HepG2 (cell line): ENCODE measurements around the gene TBC1D14. TPM values are rescaled to one million over a fixed set of nuclear protein-coding genes. Genes with fewer than 3 reads are reported as not detected.
A peak's percentile ranks its signal among the peaks of the same experiment; 100 is the strongest.

Experiments
- GATAD1 ChIP-seq: IDR thresholded peaks from 2 replicates; pipeline ENCODE4 v1.6.1; 2016; ENCODE audit warnings: missing genetic modification reagents, missing compliant biosample characterization
- IKZF4 ChIP-seq: sonication (generic); formaldehyde crosslinking; IDR thresholded peaks from 2 replicates; pipeline ENCODE4 v1.5.1; 2020; ENCODE audit warnings: borderline replicate concordance, mild to moderate bottlenecking, low read depth, missing genetic modification reagents; ENCODE audit errors: not compliant biosample characterization
- KDM2A ChIP-seq: sonication (generic); formaldehyde crosslinking; IDR thresholded peaks from 2 replicates; pipeline ENCODE4 v1.4.0; 2020; ENCODE audit warnings: low read depth, missing genetic modification reagents, borderline replicate concordance
- MTA1 ChIP-seq: sonication (generic); formaldehyde crosslinking; IDR thresholded peaks from 2 replicates; pipeline ENCODE4 v1.4.0; 2020; ENCODE audit warnings: missing genetic modification reagents, mild to moderate bottlenecking, borderline replicate concordance
- NBN ChIP-seq: fragments of 450-650 bp; conservative IDR thresholded peaks from 2 replicates; pipeline ENCODE4 v1.6.1; 2017
- RFXAP ChIP-seq: sonication (generic); formaldehyde crosslinking; IDR thresholded peaks from 2 replicates; pipeline ENCODE4 v1.4.0; 2020; ENCODE audit warnings: missing genetic modification reagents, borderline replicate concordance
- SAP130 ChIP-seq: IDR thresholded peaks from 2 replicates; pipeline ENCODE4 v1.6.1; 2016; ENCODE audit warnings: low read depth
- ZBTB7B ChIP-seq: sonication (generic); formaldehyde crosslinking; IDR thresholded peaks from 2 replicates; pipeline ENCODE4 v1.4.0; 2020; ENCODE audit warnings: missing genetic modification reagents
- ZNF333 ChIP-seq: sonication (generic); formaldehyde crosslinking; IDR thresholded peaks from 2 replicates; pipeline ENCODE4 v1.4.0; 2020; ENCODE audit warnings: mild to moderate bottlenecking, missing genetic modification reagents, borderline replicate concordance
- ZNF564 ChIP-seq: sonication (generic); formaldehyde crosslinking; IDR thresholded peaks from 2 replicates; pipeline ENCODE4 v1.8.1; 2023; ENCODE audit warnings: mild to moderate bottlenecking, missing genetic modification reagents
- ZNF891 ChIP-seq: sonication (generic); formaldehyde crosslinking; IDR thresholded peaks from 2 replicates; pipeline ENCODE4 v1.5.0; 2020; ENCODE audit warnings: mild to moderate bottlenecking, missing genetic modification reagents
- polyA plus RNA-seq, 8 experiments: library from polyadenylated mRNA; depleted of rRNA in 3 of 8; stranded (reverse) in 7 of 8; unstranded in 1 of 8; fragments of >200 nt; fragmentation: Illumina TruSeq in 4 of 8; extraction: Trizol in 4 of 8; gene quantifications; 2 replicates each; pipeline versions ENCODE4 v1.2.1 to v1.2.3, GENCODE V29; 2011 to 2016; ENCODE audit warnings: low read depth in 4 of 8, missing spikeins in 1 of 8, mixed read lengths in 1 of 8; ENCODE audit not compliant: insufficient read depth in 1 of 8
- total RNA-seq, 5 experiments: library from RNA; depleted of rRNA; stranded (reverse); fragments of >200 nt; fragmentation: Illumina TruSeq; extraction: Trizol; gene quantifications; 2 replicates each; pipeline ENCODE4 v1.2.3, GENCODE V29; 2016; ENCODE audit warnings: low read depth in 1 of 5
- TF ChIP-seq, protein P1 (sequence below): sonication (generic); formaldehyde crosslinking; IDR thresholded peaks from 2 replicates; pipeline ENCODE4 v1.4.0; 2020; ENCODE audit warnings: mild to moderate bottlenecking, missing genetic modification reagents
- TF ChIP-seq, protein P2 (sequence below): sonication (generic); formaldehyde crosslinking; IDR thresholded peaks from 2 replicates; pipeline ENCODE4 v1.5.1; 2020; ENCODE audit warnings: mild to moderate bottlenecking, missing genetic modification reagents, moderate library complexity
- TF ChIP-seq, protein P3 (sequence below): sonication (generic); formaldehyde crosslinking; IDR thresholded peaks from 2 replicates; pipeline ENCODE4 v1.5.0; 2020; ENCODE audit warnings: mild to moderate bottlenecking, missing genetic modification reagents
- TF ChIP-seq, protein P4 (sequence below): IDR thresholded peaks from 2 replicates; pipeline ENCODE4 v1.6.1; 2016; ENCODE audit warnings: missing compliant biosample characterization, missing genetic modification reagents, borderline replicate concordance
- TF ChIP-seq, protein P5 (sequence below): sonication (generic); formaldehyde crosslinking; IDR thresholded peaks from 2 replicates; pipeline ENCODE4 v1.5.0; 2020; ENCODE audit warnings: missing genetic modification reagents, mild to moderate bottlenecking, borderline replicate concordance

TBC1D14 gene
- total and polyA plus RNA-seq, 2 of the 13 experiments (the other 11 are each of a cell fraction or from before 2014, with no cell fraction given), result 29.5 to 46.5 TPM

DNA sequence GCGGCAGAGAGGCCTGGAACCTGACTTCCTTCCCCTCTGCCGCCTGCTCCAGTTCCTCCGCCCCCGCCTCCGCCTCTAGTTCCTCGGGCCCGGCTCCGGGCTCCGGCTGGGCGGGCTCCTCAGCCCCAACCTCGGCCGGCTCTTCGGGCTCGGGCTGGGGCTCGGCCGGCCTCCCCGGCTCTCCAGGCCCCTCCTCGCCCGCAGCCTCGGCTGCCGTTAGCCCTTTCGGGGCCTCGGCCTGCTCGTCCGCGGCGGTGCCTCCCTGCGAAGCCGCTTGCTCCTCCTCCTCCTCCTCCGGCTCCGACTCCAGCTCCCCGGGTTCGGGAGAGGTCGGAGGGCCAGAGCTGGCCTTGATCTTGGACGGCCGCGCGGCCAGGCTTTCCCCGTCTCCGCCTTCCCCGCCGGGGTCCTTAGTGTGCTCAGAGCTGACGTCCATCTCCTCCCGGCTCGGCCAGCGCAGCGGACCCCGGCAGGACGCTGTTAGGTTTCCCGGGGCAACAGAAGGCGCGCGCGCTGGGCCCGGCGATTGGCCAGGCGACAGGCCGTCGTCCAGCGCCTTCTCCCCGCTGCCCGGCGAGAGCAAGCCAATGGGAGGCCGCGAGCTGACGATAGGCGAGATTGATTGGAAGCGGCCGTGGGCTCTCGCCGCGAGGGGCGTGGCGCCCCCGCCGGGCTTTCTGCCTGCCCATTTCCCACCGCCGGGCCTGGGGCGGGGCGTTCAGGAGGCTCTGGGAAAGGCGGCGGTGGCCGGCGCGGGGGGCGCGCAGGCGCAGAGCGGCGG is 133.1 kb downstream of the TBC1D14 start (continued):
- TF ChIP-seq, protein P1, sequence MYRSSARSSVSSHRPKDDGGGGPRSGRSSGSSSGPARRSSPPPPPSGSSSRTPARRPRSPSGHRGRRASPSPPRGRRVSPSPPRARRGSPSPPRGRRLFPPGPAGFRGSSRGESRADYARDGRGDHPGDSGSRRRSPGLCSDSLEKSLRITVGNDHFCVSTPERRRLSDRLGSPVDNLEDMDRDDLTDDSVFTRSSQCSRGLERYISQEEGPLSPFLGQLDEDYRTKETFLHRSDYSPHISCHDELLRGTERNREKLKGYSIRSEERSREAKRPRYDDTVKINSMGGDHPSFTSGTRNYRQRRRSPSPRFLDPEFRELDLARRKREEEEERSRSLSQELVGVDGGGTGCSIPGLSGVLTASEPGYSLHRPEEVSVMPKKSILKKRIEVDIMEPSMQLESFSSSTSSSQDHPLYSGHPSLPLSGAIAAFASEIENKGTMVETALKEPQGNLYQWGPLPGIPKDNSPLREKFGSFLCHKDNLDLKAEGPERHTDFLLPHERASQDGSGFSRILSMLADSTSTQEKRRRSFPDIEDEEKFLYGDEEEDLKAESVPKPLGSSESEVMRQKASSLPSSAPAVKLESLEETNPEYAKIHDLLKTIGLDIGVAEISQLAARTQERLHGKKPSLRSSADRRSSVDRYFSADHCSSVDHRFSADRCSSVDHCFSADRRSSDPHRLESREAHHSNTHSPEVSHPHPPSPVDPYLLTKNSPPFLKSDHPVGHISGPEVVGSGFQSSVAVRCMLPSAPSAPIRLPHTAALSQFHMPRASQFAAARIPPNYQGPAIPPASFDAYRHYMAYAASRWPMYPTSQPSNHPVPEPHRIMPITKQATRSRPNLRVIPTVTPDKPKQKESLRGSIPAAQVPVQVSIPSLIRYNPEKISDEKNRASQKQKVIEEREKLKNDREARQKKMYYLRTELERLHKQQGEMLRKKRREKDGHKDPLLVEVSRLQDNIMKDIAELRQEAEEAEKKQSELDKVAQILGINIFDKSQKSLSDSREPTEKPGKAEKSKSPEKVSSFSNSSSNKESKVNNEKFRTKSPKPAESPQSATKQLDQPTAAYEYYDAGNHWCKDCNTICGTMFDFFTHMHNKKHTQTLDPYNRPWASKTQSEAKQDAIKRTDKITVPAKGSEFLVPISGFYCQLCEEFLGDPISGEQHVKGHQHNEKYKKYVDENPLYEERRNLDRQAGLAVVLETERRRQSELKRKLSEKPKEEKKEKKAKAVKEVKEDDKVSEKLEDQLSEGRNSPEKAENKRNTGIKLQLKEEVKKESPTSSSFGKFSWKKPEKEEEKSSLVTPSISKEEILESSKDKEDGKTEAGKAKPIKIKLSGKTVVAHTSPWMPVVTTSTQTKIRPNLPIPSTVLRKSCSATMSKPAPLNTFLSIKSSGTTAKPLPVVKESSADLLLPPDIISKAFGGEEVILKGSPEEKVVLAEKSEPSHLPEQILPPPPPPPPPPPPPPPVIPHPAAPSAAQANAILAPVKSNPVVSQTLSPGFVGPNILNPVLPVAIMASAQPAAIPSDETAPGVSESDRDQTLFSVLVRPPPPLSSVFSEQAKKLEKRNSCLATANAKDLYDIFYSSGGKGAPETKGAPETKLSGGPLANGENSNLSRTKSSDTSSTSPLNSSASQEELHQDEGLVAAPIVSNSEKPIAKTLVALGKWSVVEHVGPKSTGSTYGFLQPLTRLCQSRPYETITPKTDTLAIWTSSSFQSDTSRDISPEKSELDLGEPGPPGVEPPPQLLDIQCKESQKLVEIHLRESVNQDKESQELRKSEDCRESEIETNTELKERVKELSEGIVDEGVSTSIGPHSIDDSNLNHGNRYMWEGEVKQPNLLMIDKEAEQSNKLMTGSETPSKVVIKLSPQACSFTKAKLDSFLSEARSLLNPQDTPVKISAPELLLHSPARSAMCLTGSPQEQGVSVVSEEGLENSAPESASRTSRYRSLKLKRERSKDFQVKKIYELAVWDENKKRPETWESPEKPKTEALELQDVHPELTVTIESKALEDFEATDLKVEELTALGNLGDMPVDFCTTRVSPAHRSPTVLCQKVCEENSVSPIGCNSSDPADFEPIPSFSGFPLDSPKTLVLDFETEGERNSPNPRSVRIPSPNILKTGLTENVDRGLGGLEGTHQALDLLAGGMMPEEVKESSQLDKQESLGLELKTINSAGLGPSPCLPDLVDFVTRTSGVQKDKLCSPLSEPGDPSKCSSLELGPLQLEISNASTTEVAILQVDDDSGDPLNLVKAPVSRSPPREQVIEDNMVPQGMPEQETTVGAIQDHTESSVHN, result no peak
- TF ChIP-seq SAP130 (CRISPR knock-in tag) (peak; percentile 100), ZNF333 (CRISPR knock-in tag) (no peak), MTA1 (CRISPR knock-in tag) (0 out of 2 replicates have a peak, but pooled peaks have one; percentile 9), ZNF564 (peak; percentile 48; the same call in 1 of the 2 replicates), RFXAP (CRISPR knock-in tag) (peak; percentile 98), IKZF4 (no peak), NBN (no peak), ZNF891 (0 out of 2 replicates have a peak, but pooled peaks have one; percentile 49), GATAD1 (CRISPR knock-in tag) (peak; percentile 52; the same call in 1 of the 2 replicates), KDM2A (CRISPR knock-in tag) (peak; percentile 78; the same call in 1 of the 2 replicates), ZBTB7B (peak; percentile 48; the same call in 1 of the 2 replicates)
- TF ChIP-seq, protein P2, sequence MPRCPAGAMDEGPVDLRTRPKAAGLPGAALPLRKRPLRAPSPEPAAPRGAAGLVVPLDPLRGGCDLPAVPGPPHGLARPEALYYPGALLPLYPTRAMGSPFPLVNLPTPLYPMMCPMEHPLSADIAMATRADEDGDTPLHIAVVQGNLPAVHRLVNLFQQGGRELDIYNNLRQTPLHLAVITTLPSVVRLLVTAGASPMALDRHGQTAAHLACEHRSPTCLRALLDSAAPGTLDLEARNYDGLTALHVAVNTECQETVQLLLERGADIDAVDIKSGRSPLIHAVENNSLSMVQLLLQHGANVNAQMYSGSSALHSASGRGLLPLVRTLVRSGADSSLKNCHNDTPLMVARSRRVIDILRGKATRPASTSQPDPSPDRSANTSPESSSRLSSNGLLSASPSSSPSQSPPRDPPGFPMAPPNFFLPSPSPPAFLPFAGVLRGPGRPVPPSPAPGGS, result peak; percentile 45; the same call in 1 of the 2 replicates
- TF ChIP-seq, protein P3, sequence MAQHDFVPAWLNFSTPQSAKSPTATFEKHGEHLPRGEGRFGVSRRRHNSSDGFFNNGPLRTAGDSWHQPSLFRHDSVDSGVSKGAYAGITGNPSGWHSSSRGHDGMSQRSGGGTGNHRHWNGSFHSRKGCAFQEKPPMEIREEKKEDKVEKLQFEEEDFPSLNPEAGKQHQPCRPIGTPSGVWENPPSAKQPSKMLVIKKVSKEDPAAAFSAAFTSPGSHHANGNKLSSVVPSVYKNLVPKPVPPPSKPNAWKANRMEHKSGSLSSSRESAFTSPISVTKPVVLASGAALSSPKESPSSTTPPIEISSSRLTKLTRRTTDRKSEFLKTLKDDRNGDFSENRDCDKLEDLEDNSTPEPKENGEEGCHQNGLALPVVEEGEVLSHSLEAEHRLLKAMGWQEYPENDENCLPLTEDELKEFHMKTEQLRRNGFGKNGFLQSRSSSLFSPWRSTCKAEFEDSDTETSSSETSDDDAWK, result no peak
- TF ChIP-seq, protein P4, sequence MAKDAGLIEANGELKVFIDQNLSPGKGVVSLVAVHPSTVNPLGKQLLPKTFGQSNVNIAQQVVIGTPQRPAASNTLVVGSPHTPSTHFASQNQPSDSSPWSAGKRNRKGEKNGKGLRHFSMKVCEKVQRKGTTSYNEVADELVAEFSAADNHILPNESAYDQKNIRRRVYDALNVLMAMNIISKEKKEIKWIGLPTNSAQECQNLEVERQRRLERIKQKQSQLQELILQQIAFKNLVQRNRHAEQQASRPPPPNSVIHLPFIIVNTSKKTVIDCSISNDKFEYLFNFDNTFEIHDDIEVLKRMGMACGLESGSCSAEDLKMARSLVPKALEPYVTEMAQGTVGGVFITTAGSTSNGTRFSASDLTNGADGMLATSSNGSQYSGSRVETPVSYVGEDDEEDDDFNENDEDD (CRISPR knock-in tag), result peak; percentile 84; the same call in 1 of the 2 replicates
- TF ChIP-seq, protein P5, sequence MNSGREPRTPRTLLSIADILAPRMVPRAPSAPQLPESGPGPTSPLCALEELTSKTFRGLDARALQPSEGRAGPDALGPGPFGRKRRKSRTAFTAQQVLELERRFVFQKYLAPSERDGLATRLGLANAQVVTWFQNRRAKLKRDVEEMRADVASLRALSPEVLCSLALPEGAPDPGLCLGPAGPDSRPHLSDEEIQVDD (CRISPR knock-in tag), result no peak
